Loucy (cell line): ENCODE results near the gene AIG1.

Experiments
- EZH2phosphoT487 ChIP-seq: fragments of 200-600 bp; IDR thresholded peaks from 2 replicates; pipeline ENCODE4 v1.6.1; 2018; ENCODE audit warnings: antibody characterized with exemption, mild to moderate bottlenecking, moderate library complexity, borderline replicate concordance
- TF ChIP-seq, protein P1 (sequence below): fragments of 200-600 bp; sonication (generic); conservative IDR thresholded peaks from 2 replicates; pipeline ENCODE4 v1.5.1; 2014; ENCODE audit warnings: mild to moderate bottlenecking, antibody characterized with exemption, low read length

GRCh38 chr6:143362192-143362558 lies 301.5 kb downstream of the AIG1 start:
- no peak for TF ChIP-seq EZH2phosphoT487
- TF ChIP-seq, protein P1, sequence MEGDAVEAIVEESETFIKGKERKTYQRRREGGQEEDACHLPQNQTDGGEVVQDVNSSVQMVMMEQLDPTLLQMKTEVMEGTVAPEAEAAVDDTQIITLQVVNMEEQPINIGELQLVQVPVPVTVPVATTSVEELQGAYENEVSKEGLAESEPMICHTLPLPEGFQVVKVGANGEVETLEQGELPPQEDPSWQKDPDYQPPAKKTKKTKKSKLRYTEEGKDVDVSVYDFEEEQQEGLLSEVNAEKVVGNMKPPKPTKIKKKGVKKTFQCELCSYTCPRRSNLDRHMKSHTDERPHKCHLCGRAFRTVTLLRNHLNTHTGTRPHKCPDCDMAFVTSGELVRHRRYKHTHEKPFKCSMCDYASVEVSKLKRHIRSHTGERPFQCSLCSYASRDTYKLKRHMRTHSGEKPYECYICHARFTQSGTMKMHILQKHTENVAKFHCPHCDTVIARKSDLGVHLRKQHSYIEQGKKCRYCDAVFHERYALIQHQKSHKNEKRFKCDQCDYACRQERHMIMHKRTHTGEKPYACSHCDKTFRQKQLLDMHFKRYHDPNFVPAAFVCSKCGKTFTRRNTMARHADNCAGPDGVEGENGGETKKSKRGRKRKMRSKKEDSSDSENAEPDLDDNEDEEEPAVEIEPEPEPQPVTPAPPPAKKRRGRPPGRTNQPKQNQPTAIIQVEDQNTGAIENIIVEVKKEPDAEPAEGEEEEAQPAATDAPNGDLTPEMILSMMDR: no peak
